ENCODE results near the gene AMMECR1L.
"Not testable (repeated sequence)": the region's sequence is repeated elsewhere in the genome, so short reads cannot be mapped to it uniquely, and the experiment has no call there.

The AMMECR1L gene

DNA sequence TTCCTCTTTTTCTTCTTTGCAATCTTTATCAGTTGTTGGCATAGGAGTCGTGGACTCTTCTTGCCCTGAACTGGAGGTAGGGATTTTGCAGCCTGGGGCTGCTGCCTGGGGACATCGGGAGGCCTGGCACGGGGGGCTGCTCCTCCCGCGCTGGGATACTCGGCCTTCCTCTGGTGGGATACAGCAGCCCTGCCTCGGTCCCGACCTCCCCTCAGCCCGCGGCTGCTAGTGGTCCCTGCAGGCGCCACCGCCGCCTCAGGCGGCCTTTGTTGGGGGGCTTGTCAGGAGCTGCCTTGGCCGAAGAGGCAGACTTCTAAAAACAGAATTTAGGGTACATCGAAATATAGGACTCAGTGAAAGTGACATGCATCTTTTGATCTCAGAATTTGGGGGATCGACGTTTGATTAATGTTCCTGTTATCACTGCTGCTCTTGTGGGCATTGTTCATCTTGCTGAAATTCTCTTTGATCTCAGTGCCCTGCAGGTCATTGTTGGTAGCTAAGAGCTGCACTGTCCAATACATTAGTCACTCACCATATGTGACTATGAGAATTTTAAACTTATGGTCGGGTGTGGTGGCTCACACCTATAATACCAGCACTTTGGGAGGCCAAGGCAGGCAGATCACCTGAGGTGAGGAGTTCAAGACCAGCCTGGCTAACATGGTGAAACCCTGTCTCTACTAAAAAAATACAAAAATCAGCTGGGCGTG is 44.1 kb downstream of the AMMECR1L start:
- DNase-seq (ENCODE audit: low read depth in 2 of 2) = no peak

DNA sequence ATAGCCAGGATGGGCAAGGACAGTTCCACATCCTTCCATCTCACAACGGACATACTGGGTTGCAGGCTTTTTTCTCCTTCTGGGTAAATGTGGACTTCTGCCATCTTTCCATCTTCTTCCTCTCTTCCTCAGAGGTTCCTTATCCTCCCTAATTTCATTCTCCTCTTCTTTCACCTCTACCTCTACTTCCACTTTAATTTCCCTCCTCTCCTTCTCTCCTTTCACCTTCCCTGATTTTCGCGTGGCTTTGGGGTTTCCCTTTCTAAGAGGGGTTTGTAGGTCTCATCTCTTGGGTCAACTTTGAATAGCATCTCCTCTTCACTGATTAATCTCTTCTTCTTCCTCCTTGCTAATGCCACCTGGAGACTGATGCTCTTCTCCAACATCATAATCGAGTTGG is 44.9 kb downstream of the AMMECR1L start:
- DNase-seq (ENCODE audit: low read depth in 2 of 2) = no peak

- no peak for DNase-seq (ENCODE audit: low read depth in 2 of 2)
Measured at GRCh38 chr2:127834951-127835350, 50.8 kb downstream of the AMMECR1L start.

DNA sequence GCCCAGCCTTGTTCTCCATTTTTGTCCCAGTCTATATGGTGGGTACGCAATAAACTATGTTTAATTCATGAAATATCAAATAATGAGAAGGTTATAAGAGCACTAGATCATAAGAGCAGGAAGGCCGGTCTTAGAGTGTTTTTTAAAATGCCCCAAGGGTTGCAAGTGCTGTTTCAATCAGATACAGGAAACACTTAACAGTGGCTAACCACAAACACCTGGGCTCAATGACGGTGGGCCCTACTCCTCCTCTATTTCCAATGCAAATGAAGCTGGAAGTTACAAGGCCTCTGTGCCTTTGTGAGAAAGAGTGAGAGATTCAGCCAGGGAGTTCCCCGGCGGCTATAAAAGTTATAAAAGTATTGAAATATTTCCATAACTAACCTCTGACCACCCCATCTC is 55.9 kb downstream of the AMMECR1L start:
- no peak for DNase-seq (ENCODE audit: low read depth in 2 of 2)

GRCh38 chr2:127826708-127827107 is 59.0 kb downstream of the AMMECR1L start:
- not testable (repeated sequence) for DNase-seq (ENCODE audit: low read depth in 2 of 2)

DNA sequence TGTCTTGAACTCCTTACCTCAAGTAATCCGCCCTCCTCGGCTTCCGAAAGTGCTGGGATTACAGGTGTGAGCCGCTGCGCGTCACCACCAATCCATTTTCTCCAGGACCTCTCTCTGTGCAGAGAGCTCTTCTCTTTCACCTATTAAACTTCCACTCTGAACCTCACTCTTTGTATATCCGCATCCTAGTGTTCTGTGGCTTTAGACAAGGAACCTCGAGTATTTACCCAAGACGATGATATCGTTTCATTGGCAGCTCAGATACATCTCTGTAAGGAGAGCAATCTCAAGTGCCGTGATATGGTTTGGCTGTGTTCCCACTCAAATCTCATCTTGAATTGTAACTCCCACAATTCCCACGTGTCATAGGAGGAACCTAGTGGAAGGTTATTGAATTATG is 59.7 kb downstream of the AMMECR1L start:
- DNase-seq (ENCODE audit: low read depth in 2 of 2) = no peak

GRCh38 chr2:127820080-127820668 is 65.6 kb downstream of the AMMECR1L start:
- DNase-seq (ENCODE audit: low read depth in 2 of 2) = no peak

- DNase-seq (ENCODE audit: low read depth in 2 of 2) = no peak
Measured at GRCh38 chr2:127818794-127819425, 66.8 kb downstream of the AMMECR1L start.

DNA sequence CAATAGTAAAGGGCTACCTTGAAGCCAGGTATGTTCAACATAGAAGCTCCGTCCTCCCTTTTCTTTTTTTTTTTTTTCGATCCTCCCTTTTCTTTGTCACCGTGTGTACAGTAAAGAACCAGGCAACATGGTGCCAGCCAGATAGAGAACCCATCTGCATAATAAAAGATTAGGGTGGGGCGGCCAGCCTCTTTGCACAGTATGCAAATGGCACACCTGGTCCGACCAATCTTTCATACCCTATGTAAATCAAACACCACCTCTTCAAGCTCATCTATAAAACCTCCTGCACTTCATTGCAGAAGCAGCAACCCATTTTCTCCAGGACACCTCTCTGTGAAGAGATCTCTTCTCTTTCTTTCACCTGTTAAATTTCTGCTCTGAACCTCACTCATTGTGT is 67.5 kb downstream of the AMMECR1L start:
- DNase-seq (ENCODE audit: low read depth in 2 of 2) = no peak

DNA sequence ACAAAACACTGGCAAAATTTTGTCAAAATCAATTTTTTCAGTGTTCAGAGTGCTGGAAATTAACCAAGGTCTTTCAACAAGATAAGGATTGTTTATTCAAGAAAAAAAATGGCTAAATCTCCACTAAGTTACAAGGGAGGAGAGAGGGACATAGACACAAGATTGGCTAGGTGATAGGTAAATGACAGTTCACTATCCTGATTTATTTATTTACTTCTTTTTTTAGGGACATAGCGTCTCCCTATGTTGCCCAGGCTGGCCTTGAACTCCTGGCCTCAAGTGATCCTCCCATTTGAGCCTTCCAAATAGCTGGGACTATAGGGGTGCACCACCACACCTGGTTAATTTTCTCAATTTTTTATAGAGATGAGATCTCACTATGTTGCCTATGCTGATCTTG is 71.1 kb downstream of the AMMECR1L start:
- DNase-seq (ENCODE audit: low read depth in 2 of 2) = no peak

DNA sequence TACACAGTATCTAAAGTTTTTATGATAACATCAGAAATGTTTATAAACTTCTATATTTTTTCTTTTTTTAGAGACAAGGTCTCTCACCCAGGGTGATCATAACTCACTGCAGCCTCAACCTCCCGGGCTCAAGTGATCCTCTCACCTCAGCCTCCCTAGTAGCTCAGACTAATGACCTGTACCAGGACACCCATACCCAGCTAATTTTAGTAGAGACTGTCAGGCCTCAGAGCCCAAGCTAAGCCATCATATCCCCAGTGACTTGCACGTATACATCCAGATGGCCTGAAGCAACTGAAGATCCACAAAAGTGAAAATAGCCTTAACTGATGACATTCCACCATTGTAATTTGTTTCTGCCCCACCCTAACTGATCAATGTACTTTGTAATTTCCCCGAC is 73.3 kb downstream of the AMMECR1L start:
- DNase-seq (ENCODE audit: low read depth in 2 of 2) = not testable (repeated sequence)
